22Rv1 (cell line): ENCODE data around the gene LRRC1.
A peak's percentile ranks its signal among the peaks of the same experiment; 100 is the strongest.

Source experiments
- H3K27ac ChIP-seq: fragments of 450-650 bp; 2 replicates; pipeline ENCODE4 v1.5.1; 2017
- ZFX ChIP-seq: fragments of 450-650 bp; IDR thresholded peaks from 2 replicates; pipeline ENCODE4 v1.6.1; 2017; ENCODE audit warnings: antibody characterized with exemption, borderline replicate concordance
- TF ChIP-seq, protein P1 (sequence below): fragments of 450-650 bp; IDR thresholded peaks from 2 replicates; pipeline ENCODE4 v1.5.1; 2017; ENCODE audit warnings: mild to moderate bottlenecking

Gene LRRC1

DNA sequence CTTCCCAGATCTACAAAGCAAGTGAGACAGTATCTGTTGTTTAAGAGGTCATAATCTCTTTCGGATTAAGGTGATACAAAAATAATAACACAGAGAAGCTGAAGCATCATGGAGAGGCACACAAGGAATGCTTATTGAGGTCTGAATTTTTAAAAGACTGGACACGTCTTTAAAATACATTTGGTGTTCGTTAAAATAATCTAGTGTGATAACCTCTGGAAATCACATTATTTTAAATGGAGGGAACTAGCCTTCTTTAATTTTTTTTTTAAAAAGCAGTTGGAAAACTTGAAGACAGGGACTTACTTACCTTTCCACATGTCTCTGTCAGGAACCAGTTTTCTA, 1.9 kb upstream of the LRRC1 start:
- no peak for TF ChIP-seq ZFX
- TF ChIP-seq, protein P1, sequence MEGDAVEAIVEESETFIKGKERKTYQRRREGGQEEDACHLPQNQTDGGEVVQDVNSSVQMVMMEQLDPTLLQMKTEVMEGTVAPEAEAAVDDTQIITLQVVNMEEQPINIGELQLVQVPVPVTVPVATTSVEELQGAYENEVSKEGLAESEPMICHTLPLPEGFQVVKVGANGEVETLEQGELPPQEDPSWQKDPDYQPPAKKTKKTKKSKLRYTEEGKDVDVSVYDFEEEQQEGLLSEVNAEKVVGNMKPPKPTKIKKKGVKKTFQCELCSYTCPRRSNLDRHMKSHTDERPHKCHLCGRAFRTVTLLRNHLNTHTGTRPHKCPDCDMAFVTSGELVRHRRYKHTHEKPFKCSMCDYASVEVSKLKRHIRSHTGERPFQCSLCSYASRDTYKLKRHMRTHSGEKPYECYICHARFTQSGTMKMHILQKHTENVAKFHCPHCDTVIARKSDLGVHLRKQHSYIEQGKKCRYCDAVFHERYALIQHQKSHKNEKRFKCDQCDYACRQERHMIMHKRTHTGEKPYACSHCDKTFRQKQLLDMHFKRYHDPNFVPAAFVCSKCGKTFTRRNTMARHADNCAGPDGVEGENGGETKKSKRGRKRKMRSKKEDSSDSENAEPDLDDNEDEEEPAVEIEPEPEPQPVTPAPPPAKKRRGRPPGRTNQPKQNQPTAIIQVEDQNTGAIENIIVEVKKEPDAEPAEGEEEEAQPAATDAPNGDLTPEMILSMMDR = no peak
- H3K27ac ChIP-seq = peak overlapping the region; percentile 81

- H3K27ac ChIP-seq = peak overlapping the region; percentile 81
- TF ChIP-seq, protein P1 = no peak
- TF ChIP-seq ZFX = no peak
Observed at GRCh38 chr6:53793318-53794136, 1.3 kb upstream of the LRRC1 start.

GRCh38 chr6:53794137-53794719, 577 bp upstream of the LRRC1 start:
- TF ChIP-seq ZFX = no peak
- TF ChIP-seq, protein P1 = peak; percentile 51
- peak overlapping the region; percentile 81 for H3K27ac ChIP-seq

DNA sequence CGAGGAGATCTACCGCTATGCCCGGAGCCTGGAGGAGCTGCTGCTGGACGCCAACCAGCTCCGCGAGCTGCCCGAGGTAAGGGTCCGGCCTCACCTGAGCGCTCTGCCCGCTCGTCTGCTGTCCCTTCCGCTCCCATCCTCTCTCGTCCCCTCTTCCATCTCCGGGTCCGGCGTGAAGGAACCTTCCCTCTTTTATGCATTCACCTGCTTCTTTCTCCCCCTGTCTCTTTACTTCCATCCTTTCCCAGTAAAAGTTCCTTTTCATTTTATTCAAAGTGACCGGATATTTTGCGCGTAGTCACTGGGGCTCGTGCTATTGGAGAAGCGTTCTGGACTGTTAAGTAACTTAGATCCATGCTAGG, 516 bp downstream of the LRRC1 start:
- peak overlapping the region; percentile 81 for H3K27ac ChIP-seq
- TF ChIP-seq, protein P1 = no peak
- TF ChIP-seq ZFX = no peak

DNA sequence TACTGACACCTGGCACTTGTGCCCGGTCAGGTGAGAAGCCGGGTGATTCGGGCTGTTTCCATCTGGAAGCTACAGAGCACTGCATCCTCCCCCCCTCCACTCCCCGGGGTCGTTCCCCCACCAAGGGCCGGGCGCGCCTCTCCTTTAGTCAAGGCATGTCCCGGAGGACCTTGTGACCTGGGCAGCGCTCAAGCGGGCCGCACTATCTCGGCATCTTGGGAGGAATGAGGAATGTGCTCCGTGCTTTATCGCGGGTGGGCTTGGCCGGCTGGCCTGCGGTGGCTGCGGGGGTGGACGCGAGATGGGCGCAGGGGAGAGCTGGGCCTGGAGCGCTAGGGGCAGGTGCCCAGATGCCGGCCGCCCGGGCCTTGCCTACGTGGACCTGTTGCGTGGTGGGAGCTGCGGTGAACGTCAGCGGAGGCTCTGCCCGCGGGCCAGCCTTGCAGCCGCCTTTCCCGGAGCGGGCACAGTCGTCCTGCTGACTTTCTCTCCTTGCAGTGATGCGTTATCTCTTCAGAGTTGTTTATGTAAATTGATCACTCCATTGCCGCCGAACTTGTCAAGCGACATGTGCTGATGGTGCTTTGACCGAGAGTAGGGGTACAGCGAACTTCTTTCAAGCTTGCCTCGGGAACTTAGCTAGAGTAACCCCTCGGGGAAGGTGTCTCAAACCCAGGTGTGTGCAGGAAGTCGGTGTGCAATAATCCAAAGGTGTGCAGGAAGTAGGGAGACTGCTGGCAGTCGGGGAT, 1.1 kb downstream of the LRRC1 start:
- peak overlapping the region; percentile 81 for H3K27ac ChIP-seq
- no peak for TF ChIP-seq ZFX
- TF ChIP-seq, protein P1 = no peak

GRCh38 chr6:53796451-53796780, 1.6 kb downstream of the LRRC1 start:
- no peak overlapping the region for H3K27ac ChIP-seq
- TF ChIP-seq, protein P1 = no peak
- no peak for TF ChIP-seq ZFX

- H3K27ac ChIP-seq = no peak overlapping the region
- TF ChIP-seq, protein P1 = no peak
- no peak for TF ChIP-seq ZFX
Observed at GRCh38 chr6:53796791-53797190, 2.0 kb downstream of the LRRC1 start.
